Neural cell (in vitro differentiated cells): Measurements from ENCODE around the gene DPH6. TPM values are rescaled to one million over a fixed set of nuclear protein-coding genes. Genes with fewer than 3 reads are reported as not detected.

Experiments
- H2AFZ ChIP-seq: fragments of 200-600, 300-800 bp; sonication (generic), shearing (Covaris generic); 2 replicates; pipeline ENCODE4 v1.6.0; 2014; ENCODE audit warnings: low read depth, mild to moderate bottlenecking, antibody characterized with exemption, low read length, moderate library complexity
- H3F3A ChIP-seq: fragments of 200-600 bp; shearing (Covaris generic); 2 replicates; pipeline ENCODE4 v1.6.1; 2016; ENCODE audit warnings: mild to moderate bottlenecking, moderate library complexity, mixed read lengths, antibody characterized with exemption, low read length; ENCODE audit not compliant: insufficient read depth, poor library complexity, severe bottlenecking
- H3K27ac ChIP-seq: fragments of 200-600, 300-800 bp; sonication (generic), shearing (Covaris generic); 2 replicates; pipeline ENCODE4 v1.5.1; 2014; ENCODE audit warnings: mild to moderate bottlenecking, low read length, moderate library complexity
- H3K27me3 ChIP-seq: fragments of 300-800, 200-600 bp; sonication (generic), shearing (Covaris generic); 2 replicates; pipeline ENCODE4 v1.6.0; 2014; ENCODE audit warnings: mild to moderate bottlenecking, low read depth, low read length, moderate library complexity; ENCODE audit not compliant: insufficient read depth
- H3K36me3 ChIP-seq: fragments of 300-800, 200-600 bp; sonication (generic), shearing (Covaris generic); 2 replicates; pipeline ENCODE4 v1.5.1; 2014; ENCODE audit warnings: mild to moderate bottlenecking, antibody characterized with exemption, low read length, moderate library complexity; ENCODE audit not compliant: insufficient read depth
- H3K4me2 ChIP-seq: fragments of 300-800, 200-600 bp; sonication (generic), shearing (Covaris generic); 2 replicates; pipeline ENCODE4 v1.6.0; 2014; ENCODE audit warnings: mild to moderate bottlenecking, low read length
- H3K4me3 ChIP-seq: fragments of 300-800, 200-600 bp; sonication (generic), shearing (Covaris generic); 2 replicates; pipeline ENCODE4 v1.5.1; 2014; ENCODE audit warnings: mild to moderate bottlenecking, low read length, moderate library complexity
- H3K79me2 ChIP-seq: fragments of 200-600 bp; shearing (Covaris generic); replicated peaks from 2 replicates; pipeline ENCODE4 v1.6.0; 2014; ENCODE audit warnings: mild to moderate bottlenecking, low read length, moderate library complexity; ENCODE audit not compliant: insufficient read depth
- H3K9ac ChIP-seq: fragments of 300-800, 200-600 bp; sonication (generic), shearing (Covaris generic); 2 replicates; pipeline ENCODE4 v1.6.1; 2016; ENCODE audit warnings: mild to moderate bottlenecking, low read length, mixed read lengths
- H3K9me2 ChIP-seq: fragments of 200-600 bp; shearing (Covaris generic); 2 replicates; pipeline ENCODE4 v1.6.1; 2016; ENCODE audit warnings: mild to moderate bottlenecking, low read length, mixed read lengths; ENCODE audit not compliant: insufficient read depth
- H3K9me3 ChIP-seq: fragments of 200-600, 300-800 bp; sonication (generic), shearing (Covaris generic); 2 replicates; pipeline ENCODE4 v1.6.1; 2016; ENCODE audit warnings: mild to moderate bottlenecking, mixed run types, low read length, moderate library complexity, mixed read lengths
- H4K20me1 ChIP-seq: fragments of 200-600 bp; shearing (Covaris generic); 2 replicates; pipeline ENCODE4 v1.6.1; 2016; ENCODE audit warnings: mild to moderate bottlenecking, mixed run types; ENCODE audit not compliant: insufficient read depth
- CTCF ChIP-seq: fragments of 450-650 bp; IDR thresholded peaks from 2 replicates; pipeline ENCODE4 v1.5.1; 2014; ENCODE audit warnings: antibody characterized with exemption, mild to moderate bottlenecking, moderate library complexity; ENCODE audit not compliant: poor library complexity, severe bottlenecking
- EP300 ChIP-seq: fragments of 450-650 bp; conservative IDR thresholded peaks from 2 replicates; pipeline ENCODE4 v1.6.1; 2014; ENCODE audit warnings: antibody characterized with exemption, mild to moderate bottlenecking, moderate library complexity; ENCODE audit not compliant: poor library complexity, severe bottlenecking
- EZH2 ChIP-seq: fragments of 200-600, 300-800 bp; shearing (Covaris generic), sonication (generic); IDR thresholded peaks from 2 replicates; pipeline ENCODE4 v1.6.1; 2014; ENCODE audit warnings: antibody characterized with exemption, low read length, borderline replicate concordance, mild to moderate bottlenecking; ENCODE audit not compliant: insufficient read depth, poor library complexity, severe bottlenecking
- MXI1 ChIP-seq: fragments of 450-650 bp; conservative IDR thresholded peaks from 2 replicates; pipeline ENCODE4 v1.6.1; 2014; ENCODE audit warnings: antibody characterized with exemption, mild to moderate bottlenecking; ENCODE audit not compliant: poor library complexity, severe bottlenecking
- POLR2AphosphoS5 ChIP-seq: IDR thresholded peaks from 2 replicates; pipeline ENCODE4 v1.6.1; 2012
- RAD21 ChIP-seq: fragments of 450-650 bp; conservative IDR thresholded peaks from 2 replicates; pipeline ENCODE4 v1.6.1; 2014; ENCODE audit warnings: antibody characterized with exemption, mild to moderate bottlenecking, moderate library complexity
- SMC3 ChIP-seq: fragments of 450-650 bp; conservative IDR thresholded peaks from 2 replicates; pipeline ENCODE4 v1.6.1; 2014; ENCODE audit warnings: antibody characterized with exemption, mild to moderate bottlenecking, moderate library complexity; ENCODE audit not compliant: poor library complexity
- TAF1 ChIP-seq: IDR thresholded peaks from 2 replicates; pipeline ENCODE4 v1.6.1; 2012; ENCODE audit warnings: low read depth
- polyA plus RNA-seq: library from polyadenylated mRNA; depleted of rRNA; stranded (reverse); fragments of >200 nt; gene quantifications from 2 replicates; pipeline ENCODE4 v1.2.3, GENCODE V29; 2014
- TF ChIP-seq, protein P1 (sequence below): IDR thresholded peaks from 2 replicates; pipeline ENCODE4 v1.6.1; 2012; ENCODE audit warnings: borderline replicate concordance

Gene DPH6
- polyA plus RNA-seq, 1 donor from 2014 or later: 6.9 TPM

GRCh38 chr15:35540021-35540420 lies 5.9 kb downstream of the DPH6 start:
- no peaks in the 10 kb centered on the region for H3K36me3 ChIP-seq
- no peak for TF ChIP-seq EZH2
- TF ChIP-seq CTCF: no peak
- no peak for TF ChIP-seq EP300
- no peak for TF ChIP-seq MXI1
- TF ChIP-seq POLR2AphosphoS5: no peak
- TF ChIP-seq RAD21: no peak
- TF ChIP-seq, protein P1, sequence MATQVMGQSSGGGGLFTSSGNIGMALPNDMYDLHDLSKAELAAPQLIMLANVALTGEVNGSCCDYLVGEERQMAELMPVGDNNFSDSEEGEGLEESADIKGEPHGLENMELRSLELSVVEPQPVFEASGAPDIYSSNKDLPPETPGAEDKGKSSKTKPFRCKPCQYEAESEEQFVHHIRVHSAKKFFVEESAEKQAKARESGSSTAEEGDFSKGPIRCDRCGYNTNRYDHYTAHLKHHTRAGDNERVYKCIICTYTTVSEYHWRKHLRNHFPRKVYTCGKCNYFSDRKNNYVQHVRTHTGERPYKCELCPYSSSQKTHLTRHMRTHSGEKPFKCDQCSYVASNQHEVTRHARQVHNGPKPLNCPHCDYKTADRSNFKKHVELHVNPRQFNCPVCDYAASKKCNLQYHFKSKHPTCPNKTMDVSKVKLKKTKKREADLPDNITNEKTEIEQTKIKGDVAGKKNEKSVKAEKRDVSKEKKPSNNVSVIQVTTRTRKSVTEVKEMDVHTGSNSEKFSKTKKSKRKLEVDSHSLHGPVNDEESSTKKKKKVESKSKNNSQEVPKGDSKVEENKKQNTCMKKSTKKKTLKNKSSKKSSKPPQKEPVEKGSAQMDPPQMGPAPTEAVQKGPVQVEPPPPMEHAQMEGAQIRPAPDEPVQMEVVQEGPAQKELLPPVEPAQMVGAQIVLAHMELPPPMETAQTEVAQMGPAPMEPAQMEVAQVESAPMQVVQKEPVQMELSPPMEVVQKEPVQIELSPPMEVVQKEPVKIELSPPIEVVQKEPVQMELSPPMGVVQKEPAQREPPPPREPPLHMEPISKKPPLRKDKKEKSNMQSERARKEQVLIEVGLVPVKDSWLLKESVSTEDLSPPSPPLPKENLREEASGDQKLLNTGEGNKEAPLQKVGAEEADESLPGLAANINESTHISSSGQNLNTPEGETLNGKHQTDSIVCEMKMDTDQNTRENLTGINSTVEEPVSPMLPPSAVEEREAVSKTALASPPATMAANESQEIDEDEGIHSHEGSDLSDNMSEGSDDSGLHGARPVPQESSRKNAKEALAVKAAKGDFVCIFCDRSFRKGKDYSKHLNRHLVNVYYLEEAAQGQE: no peak
- TF ChIP-seq SMC3: no peak
- no peak for TF ChIP-seq TAF1
- no peak overlapping the region for H3K4me3 ChIP-seq
- no peaks in the 10 kb centered on the region for H3K27me3 ChIP-seq
- no peak overlapping the region for H3K4me2 ChIP-seq
- no peak overlapping the region for H2AFZ ChIP-seq
- H3K9me2 ChIP-seq: no peaks in the 10 kb centered on the region
- no peaks in the 10 kb centered on the region for H3F3A ChIP-seq
- no peak overlapping the region for H3K27ac ChIP-seq
- H3K79me2 ChIP-seq: no peaks in the 10 kb centered on the region
- H3K9ac ChIP-seq: no peak overlapping the region
- no peaks in the 10 kb centered on the region for H3K9me3 ChIP-seq
- H4K20me1 ChIP-seq: no peaks in the 10 kb centered on the region

DNA sequence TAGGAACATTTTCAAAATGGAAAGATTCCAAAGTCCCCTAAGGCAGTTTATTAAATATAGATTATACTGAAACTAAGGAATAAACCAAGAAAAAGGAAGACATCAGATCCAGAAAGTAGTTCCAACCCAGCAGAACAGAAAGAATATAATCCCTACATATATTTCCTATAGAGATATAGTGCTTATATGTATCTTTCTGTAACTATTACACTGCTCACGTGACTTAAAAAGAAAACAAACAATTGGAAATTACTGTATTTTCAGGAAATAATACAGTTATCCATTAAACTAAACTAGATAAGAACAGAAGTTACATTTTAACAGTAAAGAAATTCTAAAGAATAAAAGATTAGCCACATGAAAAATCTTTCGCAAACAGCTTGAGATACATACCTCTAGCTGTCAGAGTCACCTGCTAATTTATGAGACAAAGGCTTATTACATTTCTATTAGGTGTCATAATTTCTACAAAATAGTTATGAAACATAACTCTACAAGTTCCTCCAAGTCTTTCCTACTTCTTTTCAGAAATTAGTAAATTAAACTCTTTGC lies 10.5 kb downstream of the DPH6 start:
- H2AFZ ChIP-seq: no peak overlapping the region
- peaks cover 3% of the 10 kb centered on the region for H3K36me3 ChIP-seq
- no peaks in the 10 kb centered on the region for H3K9me3 ChIP-seq
- H3K27ac ChIP-seq: no peak overlapping the region
- H3K79me2 ChIP-seq: no peaks in the 10 kb centered on the region
- no peaks in the 10 kb centered on the region for H3K9me2 ChIP-seq
- no peaks in the 10 kb centered on the region for H4K20me1 ChIP-seq
- no peaks in the 10 kb centered on the region for H3F3A ChIP-seq
- H3K9ac ChIP-seq: no peak overlapping the region
- TF ChIP-seq MXI1 (no peak), TAF1 (no peak), POLR2AphosphoS5 (no peak), CTCF (no peak), SMC3 (no peak), EZH2 (no peak), RAD21 (no peak), EP300 (no peak)
- TF ChIP-seq, protein P1: no peak
- H3K4me3 ChIP-seq: no peak overlapping the region
- no peak overlapping the region for H3K4me2 ChIP-seq
- no peaks in the 10 kb centered on the region for H3K27me3 ChIP-seq
